Naive thymus-derived CD8-positive, alpha-beta T cell (primary cell): ENCODE results near the gene DIP2C. TPM values are rescaled to one million over a fixed set of nuclear protein-coding genes. Genes with fewer than 3 reads are reported as not detected.
"Not testable (repeated sequence)": the region's sequence is repeated elsewhere in the genome, so short reads cannot be mapped to it uniquely, and the experiment has no call there.

ENCODE experiments used
- ATAC-seq, 2 donors: fragments of 150-1000 bp; cut with Tn5 transposase in 1 of 2; sonication (Bioruptor Pico), chemical (Tn5 transposase) in 1 of 2; 1 replicate in 1 of 2; 2 replicates in 1 of 2; pipeline ENCODE4 v1.10.0; 2021; ENCODE audit warnings: mild to moderate bottlenecking in 2 of 2, moderate library complexity in 2 of 2
- POLR2A ChIA-PET: fragments of 350-600 bp; sonication (Branson Sonifier 250); formaldehyde crosslinking; loops from one replicate; lab custom pipeline; 2021; ENCODE audit warnings: antibody characterized with exemption; lab: Charles Lee
- DNase-seq, 10 donors: peaks; one replicate each; pipeline versions ENCODE4 v3.0.0 to v3.0.0-alpha.2; 2020 to 2022
- H3K27ac Mint-ChIP-seq, 10 donors: one replicate each; pipeline ENCODE4 v1.8.0; 2020 to 2022; ENCODE audit warnings: mild to moderate bottlenecking in 10 of 10, mixed read lengths in 10 of 10, moderate library complexity in 4 of 10, inconsistent platforms in 1 of 10
- H3K27me3 Mint-ChIP-seq, 5 donors: one replicate each; pipeline ENCODE4 v1.8.0; 2021 to 2022; ENCODE audit warnings: mixed read lengths in 5 of 5
- H3K36me3 Mint-ChIP-seq, 3 donors: one replicate each; pipeline ENCODE4 v1.8.0; 2020 to 2022; ENCODE audit warnings: mixed read lengths in 3 of 3, mild to moderate bottlenecking in 2 of 3, inconsistent platforms in 1 of 3
- H3K4me1 Mint-ChIP-seq, 4 donors: one replicate each; pipeline ENCODE4 v1.8.0; 2021 to 2022; ENCODE audit warnings: mixed read lengths in 4 of 4
- H3K4me3 Mint-ChIP-seq, 10 donors: one replicate each; pipeline ENCODE4 v1.8.0; 2020 to 2022; ENCODE audit warnings: mild to moderate bottlenecking in 10 of 10, mixed read lengths in 10 of 10, moderate library complexity in 6 of 10, inconsistent platforms in 1 of 10
- H3K9me3 Mint-ChIP-seq, 9 donors: one replicate each; pipeline ENCODE4 v1.8.0; 2020 to 2022; ENCODE audit warnings: mixed read lengths in 9 of 9, mild to moderate bottlenecking in 3 of 9, inconsistent platforms in 1 of 9, moderate library complexity in 1 of 9
- polyA plus RNA-seq, 3 donors: library from polyadenylated mRNA; unstranded; fragments of 300-500 nt; fragmentation: Illumina TruSeq; gene quantifications; one replicate each; pipeline ENCODE4 v1.2.3, GENCODE V29; 2021
- total RNA-seq, 8 experiments: library from RNA in 2 of 8; stranded (reverse) in 2 of 8; gene quantifications; one replicate each; pipeline ENCODE4 v1.2.3 and lab custom pipeline; 2021 to 2026

The DIP2C gene
- total and polyA plus RNA-seq, 5 experiments from 2014 or later: 0.32 to 3.9 (median 1.2) TPM

DNA sequence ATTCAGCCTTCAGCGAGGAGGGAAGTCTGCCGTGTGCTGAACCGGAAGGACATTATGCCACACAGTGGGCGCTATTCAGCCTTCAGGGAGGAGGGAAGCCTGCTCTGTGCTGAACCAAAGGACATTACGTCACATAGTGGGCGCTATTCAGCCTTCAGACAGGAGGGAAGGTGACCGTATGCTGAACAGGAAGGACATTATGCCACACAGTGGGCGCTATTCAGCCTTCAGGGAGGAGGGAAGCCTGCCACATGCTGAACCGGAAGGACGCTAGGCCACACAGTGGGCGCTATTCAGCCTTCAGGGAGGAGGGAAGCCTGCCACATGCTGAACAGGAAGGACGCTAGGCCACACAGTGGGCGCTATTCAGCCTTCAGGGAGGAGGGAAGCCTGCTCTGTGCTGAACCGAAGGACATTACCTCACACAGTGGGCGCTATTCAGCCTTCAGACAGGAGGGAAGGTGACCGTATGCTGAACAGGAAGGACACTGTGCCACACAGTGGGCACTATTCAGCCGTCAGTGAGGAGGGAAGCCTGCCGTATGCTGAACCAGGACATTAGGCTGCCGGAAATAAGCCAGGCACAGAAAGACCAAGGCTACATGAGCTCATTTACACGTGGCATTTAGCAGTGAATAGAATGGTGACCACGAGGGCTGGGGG, 294.9 kb downstream of the DIP2C start:
- H3K27me3 Mint-ChIP-seq, H3K9me3 Mint-ChIP-seq, ATAC-seq, H3K36me3 Mint-ChIP-seq, POLR2A ChIA-PET: not testable (repeated sequence)
- H3K4me3 Mint-ChIP-seq: peak overlapping the region in 2 of 10 donors; percentile 27 to 48
- peak overlapping the region in 7 of 10 donors; percentile 12 to 88 (median 50) for H3K27ac Mint-ChIP-seq
- peaks cover 2 to 12% (median 7%) of the 10 kb centered on the region in 4 donors for H3K4me1 Mint-ChIP-seq
- peak in 1 of 10 donors; percentile 31 for DNase-seq

DNA sequence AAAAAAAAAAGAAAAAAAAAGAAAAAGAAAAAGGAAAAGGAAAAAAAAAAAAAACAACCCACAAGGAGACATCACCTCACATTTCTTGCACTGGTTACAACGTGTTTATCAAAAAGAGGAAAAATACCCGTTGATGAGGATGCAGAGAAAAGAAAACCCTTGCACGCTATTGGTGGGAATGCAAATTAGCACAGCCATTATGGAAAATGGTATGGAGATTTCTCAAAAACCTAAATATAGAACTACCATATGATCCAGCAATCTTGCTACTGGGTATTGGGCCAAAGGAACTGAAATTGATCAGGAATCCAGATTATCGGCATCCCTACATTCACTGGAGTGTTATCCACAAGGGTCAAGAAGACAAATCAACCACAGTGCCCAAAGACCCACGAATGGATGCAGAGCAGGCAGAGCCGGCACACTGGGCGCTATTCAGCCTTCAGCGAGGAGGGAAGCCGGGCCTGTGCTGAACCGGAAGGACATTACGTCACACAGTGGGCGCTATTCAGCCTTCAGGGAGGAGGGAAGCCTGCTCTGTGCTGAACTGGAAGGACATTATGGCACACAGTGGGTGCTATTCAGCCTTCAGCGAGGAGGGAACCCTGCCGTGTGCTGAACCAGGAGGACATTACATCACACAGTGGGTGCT, 295.6 kb downstream of the DIP2C start:
- H3K4me1 Mint-ChIP-seq: peaks cover 2 to 12% (median 7%) of the 10 kb centered on the region in 4 donors
- H3K4me3 Mint-ChIP-seq: peak overlapping the region in 2 of 10 donors; percentile 27 to 37
- no peaks in the 10 kb centered on the region for H3K9me3 Mint-ChIP-seq
- POLR2A ChIA-PET: no interaction called here
- DNase-seq: no peak
- peaks cover 0 to 2% (median 0%) of the 10 kb centered on the region in 5 donors for H3K27me3 Mint-ChIP-seq
- ATAC-seq: no peak
- H3K36me3 Mint-ChIP-seq: peaks cover 0 to 7% (median 0%) of the 10 kb centered on the region in 3 donors
- peak overlapping the region in 7 of 10 donors; percentile 12 to 88 (median 53) for H3K27ac Mint-ChIP-seq

DNA sequence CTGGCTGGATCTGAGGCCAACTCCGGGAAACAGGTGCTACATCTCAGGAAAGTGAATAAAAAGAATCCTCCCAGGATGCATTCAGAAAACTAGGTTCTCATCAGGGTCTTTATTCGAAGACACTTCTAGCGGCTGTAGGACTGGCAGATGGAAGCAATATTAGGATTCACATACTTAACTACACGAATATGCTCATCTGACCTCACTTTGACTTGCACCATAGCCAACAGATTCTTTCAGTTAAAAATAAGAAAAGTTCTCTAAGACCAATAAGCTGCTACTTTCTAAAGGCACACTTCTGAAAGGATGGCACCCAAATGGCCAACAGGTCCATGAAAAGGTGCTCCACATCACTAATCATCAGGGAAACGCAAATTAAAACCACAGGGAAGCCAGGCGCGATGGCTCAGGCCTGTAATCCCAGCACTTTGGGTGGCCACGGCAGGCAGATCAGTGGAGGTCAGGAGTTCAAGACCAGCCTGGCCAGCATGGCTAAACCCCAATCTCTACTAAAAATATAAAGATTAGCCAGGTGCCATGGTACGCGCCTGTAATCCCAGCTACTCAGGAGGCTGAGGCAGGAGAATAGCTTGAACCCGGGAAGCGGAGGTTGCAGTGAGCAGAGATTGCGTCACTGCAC, 296.2 kb downstream of the DIP2C start:
- Mint-ChIP-seq H3K27ac (peak overlapping the region in 1 of 10 donors; percentile 80), H3K9me3 (no peaks in the 10 kb centered on the region), H3K36me3 (peaks cover 0 to 9% (median 3%) of the 10 kb centered on the region in 3 donors), H3K27me3 (peaks cover 0 to 2% (median 0%) of the 10 kb centered on the region in 5 donors), H3K4me3 (no peak overlapping the region), H3K4me1 (peaks cover 2 to 12% (median 7%) of the 10 kb centered on the region in 4 donors)
- POLR2A ChIA-PET: no interaction called here
- DNase-seq (no peak), ATAC-seq (no peak)

DNA sequence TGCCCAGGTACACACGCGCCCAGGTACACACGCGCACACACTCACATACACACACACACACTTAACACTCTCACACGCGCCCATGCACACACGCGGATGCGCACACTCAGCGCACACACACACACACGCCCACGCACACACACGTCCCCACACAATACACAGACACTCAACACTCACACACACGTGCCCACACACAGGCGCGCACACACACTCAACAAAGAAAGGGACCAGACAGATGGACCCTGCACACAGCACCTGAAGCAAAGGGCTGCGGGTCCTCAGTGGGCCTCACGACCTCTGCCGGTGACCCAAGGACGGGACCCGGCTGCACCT, 296.8 kb downstream of the DIP2C start:
- Mint-ChIP-seq H3K9me3 (no peaks in the 10 kb centered on the region), H3K27me3 (peaks cover 0 to 2% (median 0%) of the 10 kb centered on the region in 5 donors), H3K36me3 (peaks cover 0 to 9% (median 4%) of the 10 kb centered on the region in 3 donors), H3K4me1 (peaks cover 2 to 12% (median 8%) of the 10 kb centered on the region in 4 donors), H3K27ac (peak overlapping the region in 2 of 10 donors; percentile 15 to 80), H3K4me3 (no peak overlapping the region)
- no peak for DNase-seq
- ATAC-seq: no peak
- POLR2A ChIA-PET: no interaction called here

DNA sequence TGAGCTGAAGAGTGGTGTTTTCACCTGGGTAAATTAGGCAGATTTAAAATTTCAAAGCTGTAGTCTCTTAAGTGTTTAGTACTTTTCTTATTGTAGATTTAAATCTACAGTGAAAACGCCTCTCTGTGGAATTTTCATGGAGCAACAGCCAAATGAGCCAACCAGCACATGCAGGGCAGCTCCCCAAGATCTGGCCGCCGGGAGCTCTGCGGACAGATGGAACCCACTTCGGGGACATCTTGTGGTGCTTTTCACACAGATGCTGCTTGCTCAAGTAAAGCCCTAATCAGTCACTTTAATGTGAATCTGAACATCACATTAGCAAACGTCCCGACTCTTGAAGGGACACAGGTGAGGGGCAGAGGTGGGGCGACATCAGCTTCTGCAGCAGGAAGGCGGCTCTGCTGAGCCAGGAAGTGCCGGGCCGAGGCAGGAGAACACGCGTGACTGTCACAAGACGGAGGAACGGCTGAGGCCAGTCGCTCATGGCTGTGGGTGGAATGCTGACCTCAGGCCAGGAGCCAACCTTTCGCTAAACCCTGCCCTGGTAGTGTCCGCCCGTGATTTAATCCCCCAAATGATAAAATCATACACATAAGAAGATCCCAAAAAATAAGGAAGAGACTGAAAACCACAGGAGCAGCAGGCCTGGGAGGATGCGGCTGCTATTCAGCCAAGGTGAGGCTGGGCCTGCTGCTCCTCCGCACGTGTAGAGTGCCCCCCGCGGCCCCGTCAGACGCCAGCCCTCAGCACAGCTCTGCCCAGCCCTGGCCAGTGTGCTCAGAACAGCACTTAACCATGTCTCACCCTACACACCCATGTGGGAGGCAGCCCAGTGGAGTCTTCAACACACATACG, 297.4 kb downstream of the DIP2C start:
- no peak for ATAC-seq
- Mint-ChIP-seq H3K27me3 (peaks cover 0 to 2% (median 0%) of the 10 kb centered on the region in 5 donors), H3K36me3 (peaks cover 0 to 9% (median 4%) of the 10 kb centered on the region in 3 donors), H3K9me3 (no peaks in the 10 kb centered on the region), H3K4me1 (peaks cover 2 to 12% (median 8%) of the 10 kb centered on the region in 4 donors), H3K4me3 (no peak overlapping the region), H3K27ac (peak overlapping the region in 3 of 10 donors; percentile 15 to 34 (median 22))
- no peak for DNase-seq
- POLR2A ChIA-PET: interaction anchor here (0.6 kb wide), 1 partner anchor 59 kb away, joined by 3 read pairs; no protein-coding TSS in a partner anchor

DNA sequence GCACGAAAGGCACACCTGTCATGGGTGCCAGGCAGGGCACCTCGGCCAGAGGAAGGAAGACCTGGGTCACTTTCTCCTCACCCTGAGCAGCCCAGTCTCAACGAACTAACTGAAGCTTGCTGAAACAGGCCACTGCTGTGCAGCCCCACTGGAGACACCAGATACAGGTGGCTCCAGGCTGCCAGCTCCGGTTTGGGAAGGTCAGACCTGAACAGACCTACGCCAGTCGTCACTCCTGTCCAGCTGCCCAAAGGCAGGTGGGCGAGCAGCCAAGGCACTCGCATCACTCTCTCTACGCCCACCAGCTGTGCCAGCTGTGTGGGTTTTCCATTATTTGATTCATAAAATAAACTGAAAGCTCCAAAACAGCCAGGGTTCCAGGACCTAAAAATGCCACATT, 298.2 kb downstream of the DIP2C start:
- peaks cover 3 to 12% (median 8%) of the 10 kb centered on the region in 4 donors for H3K4me1 Mint-ChIP-seq

DNA sequence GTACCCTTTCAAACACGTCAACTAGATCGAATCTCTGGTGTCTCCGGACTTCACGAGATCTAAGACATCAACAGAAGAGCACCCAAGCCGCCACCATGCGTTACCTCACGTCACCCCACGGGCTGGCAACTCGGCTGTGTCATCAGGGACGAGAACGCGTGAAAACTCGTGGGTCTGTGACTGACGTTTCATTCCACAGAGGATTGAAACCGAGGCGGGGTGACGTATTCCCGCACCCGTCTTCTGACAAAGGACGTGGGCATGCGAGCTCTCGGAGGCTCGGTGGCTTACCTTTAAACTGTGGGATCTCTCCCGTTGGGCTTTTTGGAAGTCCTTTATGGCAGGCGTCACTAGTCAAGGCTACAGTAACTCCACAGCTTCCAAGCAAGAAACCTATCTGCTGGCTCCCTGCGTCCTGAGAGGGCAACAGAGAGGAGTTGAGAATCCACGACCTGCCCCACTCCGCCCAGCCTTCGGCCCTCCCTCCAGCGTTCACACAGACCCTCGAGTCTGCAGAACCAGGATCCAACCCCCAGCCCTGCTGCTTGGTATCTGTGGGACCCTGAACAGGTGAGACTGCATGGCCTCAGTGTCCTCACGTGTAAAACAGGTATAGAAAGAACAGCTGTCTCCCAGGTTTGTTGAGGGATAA, 298.9 kb downstream of the DIP2C start:
- peaks cover 0 to 19% (median 6%) of the 10 kb centered on the region in 3 donors for H3K36me3 Mint-ChIP-seq
- peaks cover 0 to 2% (median 0%) of the 10 kb centered on the region in 5 donors for H3K27me3 Mint-ChIP-seq
- H3K4me3 Mint-ChIP-seq: no peak overlapping the region
- no peak overlapping the region for H3K27ac Mint-ChIP-seq
- no peaks in the 10 kb centered on the region for H3K9me3 Mint-ChIP-seq
- H3K4me1 Mint-ChIP-seq: peaks cover 3 to 12% (median 8%) of the 10 kb centered on the region in 4 donors
- POLR2A ChIA-PET: interaction anchor here (0.5 kb wide), 1 partner anchor 665 kb away, joined by 3 read pairs; no protein-coding TSS in a partner anchor
- no peak for DNase-seq
- no peak for ATAC-seq

More for the DNA sequence above, 298.2 kb downstream of the DIP2C start:
- H3K4me3 Mint-ChIP-seq: no peak overlapping the region
- DNase-seq (no peak), ATAC-seq (no peak)
- no peaks in the 10 kb centered on the region for H3K9me3 Mint-ChIP-seq
- peaks cover 0 to 16% (median 6%) of the 10 kb centered on the region in 3 donors for H3K36me3 Mint-ChIP-seq
- POLR2A ChIA-PET: interaction anchor here (0.5 to 0.6 kb wide), 2 partner anchors 59 to 664 kb away, joined by 3 read pairs; no protein-coding TSS in a partner anchor
- peaks cover 0 to 2% (median 0%) of the 10 kb centered on the region in 5 donors for H3K27me3 Mint-ChIP-seq
- no peak overlapping the region for H3K27ac Mint-ChIP-seq

DNA sequence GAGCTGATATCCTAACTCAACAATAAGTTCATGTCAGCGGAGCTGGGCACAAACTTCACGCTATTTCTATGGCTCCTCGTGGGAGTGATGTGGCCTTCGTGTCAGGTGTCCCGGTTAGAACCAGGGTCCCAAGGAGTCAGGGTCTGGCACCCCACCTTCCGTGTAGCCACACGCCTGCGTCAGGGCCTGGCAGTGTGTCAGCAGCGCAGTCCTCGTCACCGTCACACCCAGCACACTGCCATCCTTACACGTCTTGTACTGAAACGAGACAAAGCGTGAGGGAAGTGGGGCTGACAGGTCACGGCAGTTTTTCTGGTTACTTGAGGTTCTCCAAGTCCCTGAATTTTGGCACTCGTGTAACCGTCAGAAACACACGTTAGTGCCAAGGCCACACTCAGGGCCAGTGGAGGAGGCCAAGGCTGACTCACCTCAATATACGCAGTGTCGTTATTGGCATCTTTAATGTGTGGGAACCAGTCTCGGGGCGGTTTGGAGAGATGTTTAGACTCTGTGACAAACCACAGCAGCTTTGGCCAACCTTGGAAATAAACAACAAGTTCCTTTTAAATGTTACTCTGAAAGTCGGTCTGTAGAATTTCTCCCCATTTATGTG, 299.5 kb downstream of the DIP2C start:
- Mint-ChIP-seq H3K36me3 (peaks cover 0 to 19% (median 6%) of the 10 kb centered on the region in 3 donors), H3K27me3 (peaks cover 0 to 2% (median 0%) of the 10 kb centered on the region in 5 donors), H3K9me3 (no peaks in the 10 kb centered on the region), H3K4me1 (peaks cover 3 to 12% (median 7%) of the 10 kb centered on the region in 4 donors), H3K27ac (no peak overlapping the region), H3K4me3 (no peak overlapping the region)
- POLR2A ChIA-PET: no interaction called here
- DNase-seq (no peak), ATAC-seq (no peak)

DNA sequence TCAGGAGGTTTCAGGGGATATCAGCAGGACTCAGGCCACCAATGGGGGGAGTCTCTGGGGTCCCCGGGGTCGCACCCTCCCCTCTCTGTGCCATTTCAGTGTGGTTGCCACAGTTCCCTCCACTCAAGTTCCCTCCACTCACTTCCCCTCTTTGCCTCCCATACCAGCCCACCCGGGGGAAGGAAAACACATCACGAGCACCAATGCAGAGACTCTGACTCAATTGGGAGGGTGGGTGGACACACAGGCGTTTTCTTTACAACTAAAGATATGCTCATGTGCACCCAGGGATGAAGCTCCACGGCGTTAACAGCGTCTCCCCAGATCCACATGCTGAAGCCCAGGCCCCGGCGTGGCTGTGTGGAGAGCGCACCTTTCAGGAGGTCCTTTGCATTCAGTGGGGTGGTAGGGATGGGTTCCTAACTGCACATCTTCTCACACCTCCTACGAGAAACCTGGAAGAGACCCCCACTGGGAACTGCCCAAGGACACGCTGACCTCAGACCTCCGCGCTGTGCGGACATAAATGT, 300.1 kb downstream of the DIP2C start:
- Mint-ChIP-seq H3K27ac (no peak overlapping the region), H3K4me3 (no peak overlapping the region), H3K4me1 (peaks cover 3 to 6% (median 5%) of the 10 kb centered on the region in 4 donors), H3K9me3 (no peaks in the 10 kb centered on the region), H3K36me3 (peaks cover 0 to 19% (median 6%) of the 10 kb centered on the region in 3 donors), H3K27me3 (peaks cover 0 to 2% (median 0%) of the 10 kb centered on the region in 5 donors)
- POLR2A ChIA-PET: no interaction called here
- ATAC-seq: no peak
- no peak for DNase-seq

DNA sequence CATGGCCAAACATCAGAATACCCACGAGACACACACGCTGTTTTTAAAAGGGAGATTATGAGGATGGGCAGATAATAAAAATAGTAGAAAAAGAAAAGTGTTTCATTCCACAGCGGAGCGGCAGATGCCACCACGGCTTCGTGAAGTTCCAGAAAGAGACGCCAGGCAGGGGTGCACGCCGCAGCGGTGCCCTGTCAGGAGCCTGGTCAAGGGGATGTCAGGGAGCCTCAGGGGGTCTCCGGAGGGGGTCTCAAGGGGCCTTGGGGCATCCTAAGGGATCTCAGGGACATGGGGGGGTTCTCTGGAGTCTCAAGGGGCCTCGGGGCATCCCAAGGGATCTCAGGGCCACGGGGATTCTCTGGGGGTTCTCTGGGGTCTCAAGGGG, 300.8 kb downstream of the DIP2C start:
- Mint-ChIP-seq H3K36me3 (peaks cover 4 to 25% (median 6%) of the 10 kb centered on the region in 3 donors), H3K27ac (peak overlapping the region in 1 of 10 donors; percentile 47), H3K4me1 (peaks cover 0 to 5% (median 1%) of the 10 kb centered on the region in 4 donors), H3K4me3 (no peak overlapping the region), H3K27me3 (peaks cover 0 to 2% (median 0%) of the 10 kb centered on the region in 5 donors), H3K9me3 (no peaks in the 10 kb centered on the region)
- POLR2A ChIA-PET: no interaction called here
- no peak for DNase-seq
- no peak for ATAC-seq
